HG03280 (cell line): ENCODE data around the gene CLIP2.

ENCODE experiments used
- ATAC-seq: cut with Tn5 transposase; IDR thresholded peaks from one replicate; pipeline ENCODE4 v1.9.1; 2021; ENCODE audit warnings: mild to moderate bottlenecking, moderate library complexity; ENCODE audit not compliant: unreplicated experiment

CLIP2 gene

GRCh38 chr7:74269757-74270277, 19.4 kb upstream of the CLIP2 start:
- no peak for ATAC-seq

- no peak for ATAC-seq
Observed at GRCh38 chr7:74271742-74272141, 17.5 kb upstream of the CLIP2 start.

- peak; percentile 72 for ATAC-seq
Observed at GRCh38 chr7:74272305-74273038, 16.7 kb upstream of the CLIP2 start.

GRCh38 chr7:74275401-74275881, 13.8 kb upstream of the CLIP2 start:
- ATAC-seq = no peak

GRCh38 chr7:74277636-74278035, 11.6 kb upstream of the CLIP2 start:
- ATAC-seq = no peak

GRCh38 chr7:74280985-74281384, 8.2 kb upstream of the CLIP2 start:
- no peak for ATAC-seq

- no peak for ATAC-seq
Observed at GRCh38 chr7:74282748-74283459, 6.3 kb upstream of the CLIP2 start.

GRCh38 chr7:74283858-74284447, 5.3 kb upstream of the CLIP2 start:
- ATAC-seq = no peak

GRCh38 chr7:74284781-74285259, 4.4 kb upstream of the CLIP2 start:
- ATAC-seq = no peak

GRCh38 chr7:74286131-74286530, 3.1 kb upstream of the CLIP2 start:
- ATAC-seq = no peak

GRCh38 chr7:74287303-74288033, 1.7 kb upstream of the CLIP2 start:
- ATAC-seq = no peak

- no peak for ATAC-seq
Observed at GRCh38 chr7:74288034-74288881, 949 bp upstream of the CLIP2 start.

GRCh38 chr7:74289659-74290552, 699 bp downstream of the CLIP2 start:
- peak; percentile 11 for ATAC-seq

GRCh38 chr7:74290553-74290950, 1.3 kb downstream of the CLIP2 start:
- no peak for ATAC-seq

GRCh38 chr7:74290981-74291441, 1.8 kb downstream of the CLIP2 start:
- no peak for ATAC-seq

GRCh38 chr7:74291535-74291934, 2.3 kb downstream of the CLIP2 start:
- no peak for ATAC-seq

- no peak for ATAC-seq
Observed at GRCh38 chr7:74292757-74293576, 3.8 kb downstream of the CLIP2 start.

GRCh38 chr7:74293577-74293908, 4.3 kb downstream of the CLIP2 start:
- no peak for ATAC-seq
